Activated CD8-positive, alpha-beta T cell treated with anti-CD3 and anti-CD28 coated beads, Interleukin-2, amount 10 ng/mL, durations not matched to agents 7 days and 5 days (primary cell): ENCODE measurements around the gene WASF1. TPM values are rescaled to one million over a fixed set of nuclear protein-coding genes. Genes with fewer than 3 reads are reported as not detected.

Experiments
- ATAC-seq: fragments of 150-1000 bp; cut with Tn5 transposase; one replicate; pipeline ENCODE4 v1.10.0; 2021; ENCODE audit warnings: moderate library complexity
- CTCF ChIA-PET: fragments of 350-600 bp; sonication (Branson Sonifier 250); formaldehyde crosslinking; loops from one replicate; lab custom pipeline; 2021; ENCODE audit warnings: antibody characterized with exemption; lab: Charles Lee
- POLR2A ChIA-PET: fragments of 350-600 bp; sonication (Branson Sonifier 250); formaldehyde crosslinking; loops from one replicate; lab custom pipeline; 2021; ENCODE audit warnings: antibody characterized with exemption; lab: Charles Lee
- DNase-seq: peaks from one replicate; pipeline ENCODE4 v3.0.0-alpha.2; 2020
- H3K27ac Mint-ChIP-seq: one replicate; pipeline ENCODE4 v1.8.0; 2021; ENCODE audit warnings: mild to moderate bottlenecking, mixed read lengths
- H3K27me3 Mint-ChIP-seq: one replicate; pipeline ENCODE4 v1.8.0; 2021; ENCODE audit warnings: low read depth, mixed read lengths
- H3K36me3 Mint-ChIP-seq: one replicate; pipeline ENCODE4 v1.8.0; 2021; ENCODE audit warnings: low read depth, mixed read lengths
- H3K4me1 Mint-ChIP-seq: one replicate; pipeline ENCODE4 v1.8.0; 2021; ENCODE audit warnings: low read depth, mixed read lengths
- H3K4me3 Mint-ChIP-seq: one replicate; pipeline ENCODE4 v1.8.0; 2021; ENCODE audit warnings: mild to moderate bottlenecking, mixed read lengths
- H3K9me3 Mint-ChIP-seq: one replicate; pipeline ENCODE4 v1.8.0; 2022; ENCODE audit warnings: mixed read lengths; ENCODE audit not compliant: insufficient read depth
- total RNA-seq, 2 experiments: library from RNA; stranded (reverse); gene quantifications; one replicate each; pipeline ENCODE4 v1.2.3, GENCODE V29; 2021

The WASF1 gene
- total RNA-seq = under 1 TPM; 0.50 to 0.76 TPM

DNA sequence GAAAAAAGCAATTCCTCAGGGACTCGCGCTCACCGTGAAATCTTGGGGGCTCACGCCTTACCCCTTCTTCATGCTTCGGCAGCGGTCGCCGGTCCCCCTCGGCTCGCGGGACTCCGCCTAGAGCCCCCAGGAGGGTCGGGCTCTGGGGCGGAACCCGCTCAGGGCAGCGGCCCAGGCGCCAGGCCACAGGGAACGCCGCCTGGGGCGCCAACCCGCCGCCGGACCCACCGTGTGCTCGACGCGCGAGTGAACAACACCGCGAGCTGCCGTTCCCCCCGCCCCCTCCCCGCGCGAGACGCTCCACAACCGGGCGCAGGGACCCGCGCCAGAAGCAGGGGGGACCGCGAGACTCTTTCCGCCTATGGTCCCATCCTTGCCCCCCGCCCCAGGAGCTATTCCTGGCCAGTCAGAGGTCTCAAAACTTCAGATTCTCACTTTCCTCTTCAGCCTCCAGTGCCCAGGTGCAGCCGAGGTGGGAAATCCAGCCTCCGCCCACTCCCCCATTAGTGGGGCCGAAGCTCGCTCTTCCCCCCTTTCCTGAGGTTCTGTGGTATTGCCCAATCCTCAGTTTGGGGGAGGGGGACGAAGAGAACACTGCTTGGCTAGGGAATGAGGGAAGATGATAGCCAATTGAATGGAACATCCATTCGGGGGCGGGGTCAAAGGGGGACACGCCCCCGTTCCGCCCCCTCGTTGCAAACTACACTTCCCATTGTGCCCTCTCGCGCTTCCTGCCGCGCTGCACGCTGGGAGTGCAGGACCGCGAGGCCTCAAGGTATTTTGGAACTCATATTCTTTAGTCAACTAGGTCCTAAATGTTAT lies at the start of gene WASF1:
Gene WASF1 (minus strand): TSS at position 265 of the 822 bp plus-strand sequence. CDS start 52,069 bp downstream, outside the sequence.
- peaks cover 8% of the 10 kb centered on the region for H3K4me1 Mint-ChIP-seq
- peak within 1 kb of the TSS; percentile 5 for H3K27ac Mint-ChIP-seq
- no peaks in the 10 kb centered on the region for H3K36me3 Mint-ChIP-seq
- no peaks in the 10 kb centered on the region for H3K9me3 Mint-ChIP-seq
- H3K4me3 Mint-ChIP-seq = no peak within 1 kb of the TSS
- ChIA-PET CTCF (interaction anchor here (0.6 to 4.6 kb wide), 15 partner anchors 8 to 796 kb away, joined by 3 to 41 read pairs (median 4); no protein-coding TSS in a partner anchor), POLR2A (interaction anchor here (0.6 to 1.4 kb wide), 4 partner anchors 20 to 140 kb away, joined by 3 to 4 read pairs (median 3); no protein-coding TSS in a partner anchor)
- ATAC-seq = peak; percentile 91
- DNase-seq = peak; percentile 93
- peaks cover 12% of the 10 kb centered on the region for H3K27me3 Mint-ChIP-seq

DNA sequence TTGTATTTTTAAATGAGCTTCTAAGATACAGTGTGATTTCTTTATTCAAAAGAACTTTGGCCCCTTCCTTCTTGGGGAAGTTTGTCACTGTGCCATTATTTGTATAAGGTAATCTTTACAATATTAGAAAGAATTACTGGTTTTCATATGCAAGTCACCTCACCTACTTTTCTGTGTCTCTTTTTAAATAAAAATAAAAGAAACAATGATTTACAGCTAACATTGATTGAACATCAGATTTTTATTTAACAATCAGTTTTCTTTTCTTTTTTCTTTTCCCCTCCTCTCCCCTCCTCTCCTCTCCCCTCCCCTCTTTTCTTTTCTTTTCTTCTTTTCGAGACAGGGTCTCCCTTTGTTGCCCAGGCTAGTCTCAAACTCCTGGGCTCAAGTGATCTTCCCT lies 46.8 kb upstream of the WASF1 start:
- Mint-ChIP-seq H3K27ac (no peak overlapping the region), H3K27me3 (no peaks in the 10 kb centered on the region), H3K9me3 (no peaks in the 10 kb centered on the region), H3K4me1 (no peaks in the 10 kb centered on the region), H3K4me3 (no peak overlapping the region), H3K36me3 (peaks cover 17% of the 10 kb centered on the region)
- POLR2A ChIA-PET = no interaction called here
- ATAC-seq (no peak), DNase-seq (no peak)
- CTCF ChIA-PET = no interaction called here

GRCh38 chr6:110221738-110222137 lies 42.3 kb upstream of the WASF1 start:
- ATAC-seq = no peak
- no peak for DNase-seq
- POLR2A ChIA-PET = no interaction called here
- Mint-ChIP-seq H3K36me3 (peaks cover 35% of the 10 kb centered on the region), H3K4me3 (no peak overlapping the region), H3K27me3 (no peaks in the 10 kb centered on the region), H3K4me1 (no peaks in the 10 kb centered on the region), H3K27ac (no peak overlapping the region), H3K9me3 (no peaks in the 10 kb centered on the region)
- CTCF ChIA-PET = no interaction called here

DNA sequence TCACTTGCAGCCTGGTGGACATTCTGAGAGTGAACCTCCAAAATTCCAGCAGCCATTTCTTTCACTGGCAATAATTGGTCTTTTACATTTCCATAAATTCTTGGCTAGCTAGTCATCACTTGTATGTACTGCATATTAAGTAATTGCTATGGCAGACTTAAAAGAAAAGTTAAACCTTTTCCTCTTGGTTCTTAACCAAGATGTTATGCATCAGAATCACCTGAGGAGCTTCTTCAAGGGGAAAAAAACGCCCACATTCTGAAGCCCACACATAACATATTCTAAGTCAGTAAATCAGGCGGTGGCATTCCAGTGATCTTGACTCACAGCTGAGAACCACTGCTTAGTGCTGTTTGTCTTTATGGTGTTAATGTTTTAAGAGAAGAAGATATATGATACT lies 37.8 kb upstream of the WASF1 start:
- CTCF ChIA-PET = interaction anchor here (0.8 to 1.1 kb wide), 3 partner anchors 31 to 951 kb away, joined by 3 to 4 read pairs (median 3); no protein-coding TSS in a partner anchor
- POLR2A ChIA-PET = no interaction called here

GRCh38 chr6:110216140-110216539 lies 36.7 kb upstream of the WASF1 start:
- no peaks in the 10 kb centered on the region for H3K9me3 Mint-ChIP-seq
- DNase-seq (no peak), ATAC-seq (no peak)
- CTCF ChIA-PET = interaction anchor here (0.8 kb wide), 1 partner anchor 125 kb away, joined by 3 read pairs; no protein-coding TSS in a partner anchor
- H3K36me3 Mint-ChIP-seq = peaks cover 58% of the 10 kb centered on the region
- no peak overlapping the region for H3K27ac Mint-ChIP-seq
- no peaks in the 10 kb centered on the region for H3K27me3 Mint-ChIP-seq
- POLR2A ChIA-PET = interaction anchor here (0.6 to 1.2 kb wide), 2 partner anchors 35 to 39 kb away, joined by 3 read pairs; no protein-coding TSS in a partner anchor
- H3K4me3 Mint-ChIP-seq = no peak overlapping the region
- no peaks in the 10 kb centered on the region for H3K4me1 Mint-ChIP-seq

More for the DNA sequence above, 37.8 kb upstream of the WASF1 start:
- ATAC-seq = no peak
- Mint-ChIP-seq H3K36me3 (peaks cover 54% of the 10 kb centered on the region), H3K4me3 (no peak overlapping the region), H3K27me3 (no peaks in the 10 kb centered on the region), H3K9me3 (no peaks in the 10 kb centered on the region), H3K27ac (no peak overlapping the region), H3K4me1 (no peaks in the 10 kb centered on the region)
- no peak for DNase-seq

GRCh38 chr6:110214338-110214737 lies 34.9 kb upstream of the WASF1 start:
- CTCF ChIA-PET = interaction anchor here (1.4 to 1.8 kb wide), 2 partner anchors 11 to 177 kb away, joined by 3 to 5 read pairs; no protein-coding TSS in a partner anchor
- POLR2A ChIA-PET = no interaction called here
- DNase-seq (no peak), ATAC-seq (no peak)
- Mint-ChIP-seq H3K36me3 (peaks cover 51% of the 10 kb centered on the region), H3K4me3 (no peak overlapping the region), H3K9me3 (no peaks in the 10 kb centered on the region), H3K27me3 (no peaks in the 10 kb centered on the region), H3K4me1 (no peaks in the 10 kb centered on the region), H3K27ac (no peak overlapping the region)

- ChIA-PET POLR2A (no interaction called here), CTCF (interaction anchor here (1.8 kb wide), 1 partner anchor 32 kb away, joined by 3 read pairs; the partner anchor contains the start of gene CDC40)
- no peaks in the 10 kb centered on the region for H3K4me1 Mint-ChIP-seq
- H3K27ac Mint-ChIP-seq = no peak overlapping the region
- no peak for DNase-seq
- no peak overlapping the region for H3K4me3 Mint-ChIP-seq
- H3K9me3 Mint-ChIP-seq = no peaks in the 10 kb centered on the region
- ATAC-seq = no peak
- H3K36me3 Mint-ChIP-seq = peaks cover 47% of the 10 kb centered on the region
- no peaks in the 10 kb centered on the region for H3K27me3 Mint-ChIP-seq
Measured at GRCh38 chr6:110211753-110212152, 32.3 kb upstream of the WASF1 start.

DNA sequence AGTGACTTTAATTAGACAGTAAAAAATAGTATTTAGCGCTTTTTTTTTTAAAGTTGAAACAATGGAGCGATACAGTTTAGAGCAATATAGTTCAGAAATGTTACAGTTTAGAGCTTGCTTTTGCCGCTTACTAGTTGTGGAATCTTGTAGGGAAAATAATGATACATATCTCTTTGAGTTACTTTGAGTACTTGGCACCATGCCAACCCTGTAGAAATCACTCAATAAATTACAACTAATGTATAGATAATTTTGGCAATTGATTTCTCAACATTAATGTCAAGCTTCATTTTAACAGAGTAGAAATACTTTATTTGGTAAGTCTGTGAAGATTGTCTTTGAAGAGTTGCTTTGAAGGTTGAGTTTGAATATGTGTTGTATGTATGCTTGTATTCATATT lies 28.2 kb upstream of the WASF1 start:
- CTCF ChIA-PET = interaction anchor here (1.7 kb wide), 1 partner anchor 28 kb away, joined by 5 read pairs; the partner anchor contains the start of gene CDC40
- no peaks in the 10 kb centered on the region for H3K9me3 Mint-ChIP-seq
- DNase-seq (no peak), ATAC-seq (no peak)
- H3K27ac Mint-ChIP-seq = no peak overlapping the region
- H3K4me1 Mint-ChIP-seq = peaks cover 4% of the 10 kb centered on the region
- no peak overlapping the region for H3K4me3 Mint-ChIP-seq
- no peaks in the 10 kb centered on the region for H3K27me3 Mint-ChIP-seq
- POLR2A ChIA-PET = no interaction called here
- H3K36me3 Mint-ChIP-seq = peaks cover 26% of the 10 kb centered on the region

- H3K36me3 Mint-ChIP-seq = peaks cover 5% of the 10 kb centered on the region
- H3K4me3 Mint-ChIP-seq = no peak overlapping the region
- POLR2A ChIA-PET = no interaction called here
- ATAC-seq (no peak), DNase-seq (no peak)
- peaks cover 4% of the 10 kb centered on the region for H3K4me1 Mint-ChIP-seq
- no peaks in the 10 kb centered on the region for H3K9me3 Mint-ChIP-seq
- no peak overlapping the region for H3K27ac Mint-ChIP-seq
- CTCF ChIA-PET = interaction anchor here (1.0 to 1.1 kb wide), 2 partner anchors 12 to 162 kb away, joined by 3 read pairs; no protein-coding TSS in a partner anchor
- H3K27me3 Mint-ChIP-seq = no peaks in the 10 kb centered on the region
Measured at GRCh38 chr6:110201151-110201884, 21.8 kb upstream of the WASF1 start.

DNA sequence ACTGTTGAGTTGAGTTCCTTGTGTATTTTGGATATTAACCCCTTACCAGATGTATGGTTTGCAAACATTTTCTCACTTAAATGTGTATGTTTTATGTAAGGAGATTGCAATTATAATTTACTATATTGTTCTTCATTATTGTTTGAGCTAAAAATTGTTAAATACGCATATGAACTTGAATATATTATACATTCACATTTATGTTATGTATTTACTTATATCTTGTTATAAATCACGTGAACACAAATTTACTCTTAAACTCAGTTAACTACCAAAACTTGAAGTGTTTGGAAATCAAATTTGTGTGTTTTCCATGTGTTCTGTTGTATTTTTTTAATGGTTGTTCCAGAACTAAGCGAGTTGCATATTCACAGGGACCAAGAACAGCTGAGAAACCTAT lies 19.1 kb upstream of the WASF1 start:
- Mint-ChIP-seq H3K27ac (no peak overlapping the region), H3K9me3 (no peaks in the 10 kb centered on the region), H3K4me1 (no peaks in the 10 kb centered on the region), H3K27me3 (no peaks in the 10 kb centered on the region), H3K36me3 (peaks cover 12% of the 10 kb centered on the region), H3K4me3 (no peak overlapping the region)
- DNase-seq = no peak
- ChIA-PET POLR2A (no interaction called here), CTCF (interaction anchor here (0.6 to 1.6 kb wide), 3 partner anchors 20 to 1965 kb away, joined by 3 to 5 read pairs (median 3); no protein-coding TSS in a partner anchor)
- no peak for ATAC-seq

GRCh38 chr6:110196874-110197273 lies 17.4 kb upstream of the WASF1 start:
- H3K9me3 Mint-ChIP-seq = no peaks in the 10 kb centered on the region
- no peak overlapping the region for H3K27ac Mint-ChIP-seq
- H3K36me3 Mint-ChIP-seq = peaks cover 13% of the 10 kb centered on the region
- CTCF ChIA-PET = no interaction called here
- POLR2A ChIA-PET = no interaction called here
- no peaks in the 10 kb centered on the region for H3K27me3 Mint-ChIP-seq
- ATAC-seq = no peak
- DNase-seq = no peak
- H3K4me3 Mint-ChIP-seq = no peak overlapping the region
- H3K4me1 Mint-ChIP-seq = no peaks in the 10 kb centered on the region
